ENCODE results near the gene DCUN1D1. TPM values are rescaled to one million over a fixed set of nuclear protein-coding genes. Genes with fewer than 3 reads are reported as not detected.
"Not testable (repeated sequence)": the region's sequence is repeated elsewhere in the genome, so short reads cannot be mapped to it uniquely, and the experiment has no call there.

DCUN1D1 gene
- polyA plus RNA-seq (2013, experiment 1 of 2; ENCODE audit: insufficient read length): 23.6 TPM
- 28.1 TPM for polyA plus RNA-seq (2013, experiment 2 of 2; ENCODE audit: insufficient read length)

DNA sequence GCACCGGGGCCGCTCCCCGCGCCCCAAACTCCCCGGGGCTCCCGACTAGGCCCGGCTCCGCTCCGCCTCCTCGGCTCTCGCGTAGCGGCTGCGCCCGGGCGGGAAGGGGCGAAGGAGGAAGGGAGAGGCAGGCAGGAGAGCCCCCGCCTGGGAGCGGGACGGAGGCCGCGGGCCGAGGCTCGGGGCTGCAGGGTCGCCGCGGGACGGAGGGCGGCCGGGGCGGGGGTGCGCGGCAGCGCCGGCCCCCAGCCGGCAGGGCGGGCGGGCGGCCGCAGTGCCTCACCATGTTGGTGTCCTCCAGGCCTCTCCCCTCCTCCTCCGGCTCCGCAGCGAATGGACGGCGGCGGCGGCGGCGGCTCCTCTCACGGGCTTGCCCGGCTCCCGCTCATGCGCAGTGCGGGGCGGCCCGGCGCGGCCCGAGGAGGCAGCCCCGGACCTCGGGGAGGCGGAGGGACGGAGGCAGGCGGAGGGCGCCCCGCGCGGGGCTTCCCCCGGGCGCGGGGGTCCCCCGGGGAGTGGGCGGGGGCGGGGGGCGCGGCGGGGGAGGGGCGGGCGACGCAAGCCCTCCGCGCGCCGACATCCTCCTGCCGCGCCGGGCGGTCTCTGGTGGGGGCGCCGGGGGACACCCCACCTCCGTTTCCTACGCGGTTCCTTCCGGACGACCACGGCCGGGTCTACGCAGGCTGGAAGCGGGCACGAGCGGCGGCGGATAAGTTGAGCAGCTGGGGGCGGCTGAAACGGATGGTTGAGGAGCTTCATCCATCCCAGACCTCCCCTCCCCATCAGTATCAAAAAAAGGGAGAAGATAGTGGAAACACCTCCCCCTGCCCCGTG lies at the start of gene DCUN1D1:
DCUN1D1 (minus strand) TSS at position 335 of the 834 bp plus-strand sequence; CDS start at position 286, 49 bp downstream.
- DNase-seq: peak; percentile 91

DNA sequence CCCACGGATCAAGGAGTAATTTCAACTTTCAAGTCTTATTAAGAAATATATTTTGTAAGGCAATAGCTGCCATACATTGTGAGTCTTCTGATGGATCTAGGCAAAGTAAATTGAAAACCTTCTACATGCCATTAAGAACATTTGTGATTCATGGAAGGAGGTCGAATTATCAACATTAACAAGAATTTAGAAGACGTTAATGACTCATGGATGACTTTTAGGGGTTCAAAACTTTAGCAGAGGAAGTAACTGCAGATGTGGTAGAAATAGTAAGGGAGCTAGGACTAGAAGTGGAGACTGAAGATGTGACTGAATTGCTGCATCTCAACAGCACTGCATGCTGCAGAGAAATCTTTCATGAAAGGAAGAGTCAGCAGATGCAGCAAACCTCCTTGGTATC lies 48.1 kb upstream of the DCUN1D1 start:
- no peak for DNase-seq

DNA sequence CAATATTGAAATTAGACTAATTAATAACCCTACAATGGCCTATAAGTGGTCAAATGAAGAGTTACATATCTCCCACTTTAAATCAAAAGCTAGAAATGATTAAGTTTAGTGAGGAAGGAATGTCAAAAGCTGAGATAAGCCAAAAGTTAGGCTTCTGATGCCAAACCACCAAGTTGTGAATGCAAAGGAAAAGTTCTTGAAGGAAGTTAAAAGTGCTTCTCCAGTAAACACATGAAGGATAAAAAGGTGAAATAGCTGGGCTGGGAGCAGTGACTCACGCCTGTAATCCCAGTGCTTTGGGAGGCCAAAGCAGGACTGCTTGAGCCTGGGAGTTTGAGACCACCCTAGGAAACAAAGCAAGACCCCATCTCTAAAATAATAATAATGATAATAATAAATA lies 46.9 kb upstream of the DCUN1D1 start:
- no peak for DNase-seq

DNA sequence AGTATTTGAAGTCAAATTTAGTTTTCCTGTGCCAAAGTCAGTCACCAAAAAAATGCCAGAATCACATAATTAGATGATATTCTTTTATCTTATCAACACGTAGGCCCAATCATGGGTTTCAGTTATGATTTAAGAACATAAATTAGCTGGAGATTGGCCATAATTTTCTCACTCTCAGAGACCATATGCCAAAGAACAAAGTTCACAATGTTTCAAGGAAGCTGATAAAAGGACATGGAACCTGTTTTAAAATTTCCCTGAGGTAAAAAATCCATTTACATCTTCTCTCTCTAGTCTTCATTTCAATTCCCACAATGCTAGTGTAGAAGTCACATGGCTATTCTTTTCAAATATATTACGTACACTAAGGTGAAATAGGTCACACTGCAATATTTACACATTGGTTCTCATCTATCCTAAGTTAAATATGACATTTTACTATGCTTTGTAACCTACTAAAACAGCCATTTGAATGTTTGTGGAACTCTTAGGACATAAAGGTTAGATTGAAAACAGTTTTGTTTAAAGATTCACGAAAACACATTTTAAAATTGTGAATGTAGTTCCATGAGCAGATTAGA lies 42.7 kb upstream of the DCUN1D1 start:
- DNase-seq: no peak

DNA sequence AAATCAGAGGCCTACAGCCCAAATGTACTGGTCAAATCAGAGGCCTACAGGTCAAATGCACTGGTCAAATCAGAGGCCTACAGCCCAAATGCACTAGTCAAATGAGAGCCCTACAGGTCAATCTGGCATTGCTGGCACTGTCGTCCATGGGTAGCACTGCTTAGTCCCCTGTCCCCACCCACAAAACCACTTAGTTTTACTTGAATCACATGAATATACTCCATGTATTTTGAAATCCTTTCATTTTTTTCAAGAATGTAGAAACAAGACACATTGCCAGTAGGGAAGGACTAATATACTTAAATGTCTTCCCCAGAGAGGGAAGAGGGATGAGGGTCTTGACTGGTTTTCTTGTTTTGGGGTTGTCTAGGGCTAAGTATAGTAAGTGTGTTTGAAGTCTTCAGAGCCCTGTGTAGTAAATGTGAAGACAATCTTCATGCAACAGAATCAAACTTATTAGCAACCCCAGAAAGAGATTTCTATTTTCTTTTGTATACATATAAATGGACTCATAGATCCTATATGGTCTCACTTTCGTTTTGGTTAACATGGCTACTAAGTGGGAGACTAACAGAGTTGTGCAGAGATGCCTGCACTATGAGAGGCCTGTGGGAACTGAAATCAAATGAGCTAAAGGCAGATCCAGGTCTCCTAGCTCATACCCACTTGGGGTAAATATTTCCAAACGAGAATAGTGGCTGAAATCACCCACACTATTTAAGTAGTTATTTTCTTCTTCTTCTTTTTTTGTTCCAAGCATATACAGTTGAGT lies 38.3 kb upstream of the DCUN1D1 start:
- no peak for DNase-seq

DNA sequence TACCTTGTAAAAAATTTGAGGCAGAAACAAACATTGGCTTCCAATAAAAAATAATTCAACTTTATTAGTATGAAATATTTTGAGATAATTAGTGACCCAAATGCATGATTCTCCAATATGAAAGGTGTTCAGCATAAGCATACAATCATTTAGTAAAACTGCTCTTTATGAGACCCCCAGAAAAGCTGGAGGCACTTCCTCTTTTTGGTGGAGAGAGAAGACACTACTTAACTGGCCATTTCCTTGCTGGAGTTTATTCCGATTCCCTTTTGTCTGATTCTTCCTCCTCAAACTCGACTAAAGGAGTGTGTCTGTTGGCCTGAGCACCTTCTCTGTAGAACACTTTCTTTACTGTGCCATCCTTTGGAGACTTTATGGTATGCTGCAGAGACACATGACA lies 34.8 kb upstream of the DCUN1D1 start:
- no peak for DNase-seq

DNA sequence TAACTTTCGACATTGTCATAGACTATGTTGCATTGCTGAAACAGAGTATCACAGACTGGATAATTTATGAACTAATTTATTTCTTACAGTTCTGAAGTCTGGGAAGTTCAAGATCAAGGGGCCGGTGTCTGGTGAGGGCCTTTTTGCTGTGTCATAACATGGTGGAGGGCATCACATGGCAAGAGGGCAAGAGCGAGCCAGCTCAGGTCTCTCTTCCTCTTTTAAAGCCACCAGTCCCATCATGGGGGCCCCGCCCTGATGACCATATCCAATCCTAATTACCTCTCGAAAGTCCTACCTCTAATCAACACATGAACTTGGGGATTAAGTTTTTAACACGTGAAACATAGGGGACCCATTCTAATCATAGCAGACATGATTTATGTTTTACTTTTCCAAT lies 33.5 kb upstream of the DCUN1D1 start:
- no peak for DNase-seq

DNA sequence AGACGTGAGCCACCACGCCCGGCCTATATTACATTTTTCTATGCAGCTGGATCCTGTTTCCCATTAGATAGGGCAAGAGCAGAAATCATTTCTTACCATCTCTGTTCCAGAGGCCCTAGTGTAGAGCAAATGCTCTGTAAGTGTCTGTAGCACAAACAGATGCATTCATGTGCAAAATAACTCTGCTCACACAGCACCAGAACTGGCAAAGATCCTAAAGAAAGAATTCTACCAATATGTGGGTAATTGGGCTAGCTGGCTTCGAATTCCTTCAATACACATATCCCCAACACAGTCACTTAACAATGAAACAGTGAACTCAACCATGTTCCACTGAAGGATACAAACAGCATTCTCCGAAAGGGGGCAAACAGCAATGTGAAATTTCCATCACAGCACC lies 32.7 kb upstream of the DCUN1D1 start:
- no peak for DNase-seq

DNA sequence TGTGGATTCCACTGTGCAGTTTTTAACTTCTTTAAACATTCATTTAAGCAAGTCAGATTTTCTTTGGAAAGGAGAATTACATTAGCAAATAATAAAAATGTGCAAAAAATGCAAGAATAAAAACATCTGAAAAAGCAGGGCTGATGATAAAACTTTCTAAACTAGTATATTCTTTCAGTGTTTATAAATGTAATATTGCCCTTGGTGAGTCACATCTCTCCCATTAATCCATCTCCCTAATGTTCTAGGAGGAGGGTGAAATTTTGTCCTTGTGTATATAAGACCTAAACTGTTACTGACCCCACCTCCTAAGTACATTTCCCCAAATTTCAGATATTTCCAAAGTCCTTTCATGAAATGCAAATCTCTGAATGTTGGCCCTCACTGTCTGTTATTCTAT lies 28.5 kb upstream of the DCUN1D1 start:
- DNase-seq: no peak

DNA sequence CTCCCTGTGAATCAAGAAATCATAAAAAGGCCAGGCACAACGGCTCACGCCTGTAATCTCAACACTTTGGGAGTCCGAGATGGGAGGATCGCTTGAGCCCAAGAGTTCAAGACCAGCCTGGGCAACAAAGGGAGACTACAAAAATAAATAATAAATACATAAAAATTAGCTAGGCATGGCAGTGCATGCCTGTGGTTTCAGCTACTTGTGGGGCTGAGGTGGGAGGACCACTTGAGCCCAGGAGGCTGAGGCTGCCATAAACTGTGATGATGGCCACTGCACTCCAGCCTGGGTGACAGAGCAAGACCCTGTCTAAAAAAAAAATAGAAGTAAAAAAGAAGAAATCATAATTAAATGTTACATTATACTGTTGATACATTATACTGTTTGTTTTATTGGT lies 28.0 kb upstream of the DCUN1D1 start:
- peak; percentile 15 for DNase-seq

DNA sequence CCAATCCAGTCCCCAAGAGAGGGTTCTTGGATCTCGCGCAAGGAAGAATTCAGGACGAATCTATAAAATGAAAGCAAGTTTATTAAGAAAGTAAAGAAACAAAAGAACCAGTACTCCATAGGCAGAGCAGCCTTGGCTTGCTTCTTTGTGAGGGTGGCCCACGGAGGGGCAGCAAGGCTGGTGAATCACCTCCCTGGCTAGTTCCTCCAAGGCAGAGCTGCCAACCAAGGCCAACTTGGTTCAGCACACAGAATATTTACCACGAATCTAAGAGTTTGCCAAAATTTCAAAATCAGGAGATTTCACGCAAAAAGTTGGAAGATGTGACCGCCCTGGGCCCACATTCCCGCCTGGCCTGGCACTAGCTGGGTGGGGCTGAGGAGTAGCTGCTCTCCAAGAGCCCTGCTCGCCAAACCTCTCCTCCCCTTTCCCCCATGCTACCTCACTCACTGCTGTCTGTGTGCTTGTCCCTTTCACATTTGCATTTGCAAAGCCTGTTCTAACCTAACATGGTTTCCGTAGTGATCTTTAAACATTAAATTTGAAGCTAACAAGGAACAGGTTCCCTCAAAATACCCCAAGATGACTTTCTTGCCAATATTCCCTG lies 26.2 kb upstream of the DCUN1D1 start:
- no peak for DNase-seq

DNA sequence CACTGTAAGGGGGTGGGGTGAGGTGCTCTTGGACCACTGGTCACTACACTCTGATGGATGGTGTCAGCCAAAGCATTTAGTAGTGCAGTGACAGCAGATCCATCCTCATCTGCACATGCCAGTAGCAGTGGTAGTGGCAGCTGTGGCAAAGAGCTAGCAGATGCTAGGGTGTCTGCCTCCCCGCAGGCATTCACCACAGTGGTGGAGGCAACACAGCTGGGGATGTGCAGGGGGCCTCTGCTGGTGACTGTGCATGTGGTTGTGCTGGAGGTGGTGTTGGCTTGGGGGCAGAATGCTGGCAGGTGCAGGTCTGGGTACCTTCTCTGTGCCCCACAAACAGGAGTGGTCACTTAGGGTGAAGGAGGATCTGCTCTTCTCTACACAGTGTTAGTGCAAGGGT lies 19.4 kb upstream of the DCUN1D1 start:
- no peak for DNase-seq

DNA sequence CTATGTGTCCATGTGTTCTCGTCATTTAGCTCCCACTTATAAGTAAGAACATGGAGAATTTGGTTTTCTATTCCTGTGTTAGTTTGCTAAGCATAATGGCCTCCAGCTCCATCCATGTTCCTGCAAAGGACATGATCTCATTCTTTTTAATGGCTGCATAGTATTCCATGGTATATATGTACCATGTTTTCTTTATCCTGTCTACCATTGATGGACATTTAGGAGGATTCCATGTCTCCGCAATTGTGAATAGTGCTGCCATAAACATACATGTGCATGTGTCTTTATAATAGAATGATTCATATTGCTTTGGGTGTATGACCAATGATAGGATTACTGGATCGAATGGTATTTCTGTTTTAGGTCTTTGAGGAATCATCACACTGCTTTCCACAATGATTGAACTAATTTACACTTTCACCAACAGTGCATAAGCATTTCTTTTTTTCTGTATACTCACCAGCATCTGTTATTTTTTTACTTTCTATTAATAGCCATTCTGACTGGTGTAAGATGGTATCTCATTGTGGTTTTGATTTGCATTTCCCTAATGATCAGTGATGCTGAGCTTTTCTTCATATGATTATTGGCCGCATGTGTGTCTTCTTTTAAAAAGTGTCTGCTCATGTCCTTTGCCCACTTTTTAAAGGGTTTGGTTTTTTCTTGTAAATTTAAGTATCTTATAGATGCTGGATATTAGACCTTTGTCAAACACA lies 13.3 kb upstream of the DCUN1D1 start:
- not testable (repeated sequence) for DNase-seq

DNA sequence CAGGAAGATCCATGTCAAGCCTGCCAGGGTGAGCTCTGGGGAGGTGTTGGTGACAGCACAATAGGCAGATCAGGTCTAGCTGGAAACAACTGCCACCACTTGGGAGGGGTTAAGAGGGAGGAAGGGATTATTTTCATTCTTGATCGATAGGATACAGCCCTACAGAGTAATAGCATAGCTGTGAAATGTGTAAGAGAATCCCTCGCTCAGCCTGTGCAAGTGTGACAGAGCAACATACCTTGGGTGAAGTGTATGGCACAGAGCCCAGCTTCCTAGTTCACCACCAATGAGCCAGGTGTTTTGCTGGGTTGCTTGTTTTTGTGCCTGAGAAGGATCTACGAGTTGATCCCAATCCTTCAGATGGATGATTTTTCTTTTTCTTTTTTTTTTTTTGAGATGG lies 9.2 kb upstream of the DCUN1D1 start:
- no peak for DNase-seq

DNA sequence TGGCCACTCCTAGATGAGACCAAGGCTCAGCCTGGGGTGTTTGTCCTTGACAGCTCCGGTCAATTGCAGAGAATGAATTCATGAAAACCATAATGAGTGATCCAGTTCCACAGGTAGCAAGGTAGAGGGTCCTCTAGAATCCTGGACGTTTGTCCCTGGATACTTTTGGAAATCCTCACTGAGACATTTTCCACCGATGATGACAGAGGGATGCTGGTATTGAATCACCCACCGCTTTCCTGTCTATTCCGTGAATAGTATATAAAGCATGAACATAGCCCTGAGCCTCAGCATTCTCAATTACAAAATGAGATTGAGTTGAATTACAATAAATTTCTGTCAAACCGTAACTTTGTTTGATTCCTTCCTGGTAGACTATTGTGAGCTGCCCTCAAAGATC lies 5.7 kb upstream of the DCUN1D1 start:
- DNase-seq: no peak

DNA sequence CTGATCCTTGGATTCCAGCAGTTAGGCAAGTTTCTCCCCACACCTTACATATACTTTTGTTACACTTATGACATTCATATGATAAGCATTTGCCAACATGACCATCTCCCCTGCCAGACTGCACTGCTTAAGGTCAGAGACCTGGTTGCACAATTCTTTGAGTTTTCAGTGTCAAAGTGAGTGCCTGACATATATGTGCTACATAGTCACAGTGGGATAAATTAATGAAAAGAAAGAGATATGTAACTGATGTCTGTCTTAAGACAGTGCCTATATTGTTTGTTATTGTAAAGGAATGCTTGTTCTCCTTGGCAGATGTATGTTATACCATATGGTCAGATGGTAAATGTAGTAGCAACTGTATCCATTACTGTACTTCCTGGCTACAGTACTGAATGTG lies 3.5 kb upstream of the DCUN1D1 start:
- no peak for DNase-seq

DNA sequence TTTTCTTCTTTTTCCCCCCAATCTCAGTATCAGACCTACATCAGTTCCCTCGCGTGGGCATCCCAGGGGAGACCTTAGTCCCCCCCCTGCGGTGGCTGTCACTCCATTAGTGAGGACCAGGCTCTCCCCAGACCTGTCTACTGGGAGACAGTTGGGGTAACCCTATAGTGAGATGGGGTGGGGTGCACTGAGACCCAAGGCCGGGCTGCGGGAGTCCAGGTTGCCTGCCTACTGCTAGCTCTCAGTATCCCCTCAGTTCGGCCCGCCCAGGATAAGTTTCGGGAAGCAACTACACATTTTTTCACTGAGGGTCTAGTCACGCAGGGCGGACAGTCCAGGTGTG lies 671 bp upstream of the DCUN1D1 start:
- DNase-seq: no peak

DNA sequence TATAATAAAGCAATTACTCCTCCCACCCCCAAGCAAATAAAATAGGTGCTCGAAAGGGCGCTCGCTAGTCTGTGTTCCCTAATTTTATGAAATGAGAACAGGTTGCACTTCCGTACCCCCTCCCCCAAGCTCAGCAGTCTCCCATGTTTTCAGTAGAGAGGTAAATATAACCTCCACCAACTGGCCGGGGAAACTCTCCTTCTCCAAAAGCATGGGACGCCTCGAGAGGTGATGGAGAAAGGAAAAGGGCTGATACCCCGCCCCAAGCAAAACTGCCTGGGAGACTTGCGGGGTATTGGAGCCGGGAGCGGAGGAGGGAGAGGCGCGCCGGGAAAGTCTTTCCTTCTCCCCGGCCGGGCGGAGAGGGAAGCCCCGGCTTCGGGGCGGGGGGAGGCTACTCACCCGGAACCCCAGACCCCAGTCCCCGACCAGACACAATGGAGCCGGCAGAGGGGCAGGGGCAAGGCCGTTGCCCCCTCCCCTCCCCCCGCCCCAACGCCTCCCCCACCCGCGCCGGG lies 605 bp downstream of the DCUN1D1 start:
- peak; percentile 20 for DNase-seq

DNA sequence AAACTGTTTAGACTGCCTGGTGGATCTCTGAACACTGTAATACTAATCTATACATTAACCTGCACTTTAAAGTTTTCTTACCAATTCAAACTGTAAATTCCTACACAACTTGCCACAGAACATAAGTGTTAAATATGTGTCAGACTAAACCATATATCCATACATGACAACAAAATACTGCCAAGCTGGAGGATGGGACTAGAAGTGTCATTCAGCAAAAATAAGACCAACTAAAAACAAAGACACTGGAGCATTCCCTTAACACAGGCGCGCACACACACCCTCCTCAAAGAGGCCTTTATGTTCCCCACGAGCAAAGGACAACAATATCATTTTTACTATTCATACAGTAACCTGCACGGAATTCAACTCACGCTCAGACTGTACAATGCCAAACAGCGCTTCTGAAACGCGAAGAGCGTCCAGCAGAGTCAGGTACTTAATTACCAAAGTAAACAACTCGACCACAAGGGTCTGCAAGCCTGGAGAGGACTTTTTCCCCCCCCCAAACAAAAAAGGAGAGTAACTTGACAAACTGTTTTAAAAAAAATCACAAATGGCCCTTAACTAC lies 1.1 kb downstream of the DCUN1D1 start:
- DNase-seq: no peak

DNA sequence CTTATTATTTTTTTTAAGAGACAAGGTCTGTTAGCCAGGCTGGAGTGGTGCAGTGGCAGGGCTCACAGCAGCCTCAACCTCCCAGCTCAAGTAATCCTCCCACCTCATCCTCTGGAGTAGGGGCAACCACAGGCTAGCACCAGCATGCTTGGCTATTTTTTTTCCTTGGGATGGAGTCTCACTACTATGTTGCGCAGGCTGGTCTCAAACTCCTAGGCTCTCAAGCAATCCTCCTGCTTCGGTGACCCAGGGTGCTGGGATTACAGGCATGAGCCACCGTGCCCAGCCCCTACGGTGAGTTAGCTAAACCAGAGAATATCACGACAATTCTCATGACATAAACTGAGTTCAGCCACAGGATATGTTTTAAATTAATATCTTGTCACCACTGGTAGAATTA lies 2.0 kb downstream of the DCUN1D1 start:
- no peak for DNase-seq

DNA sequence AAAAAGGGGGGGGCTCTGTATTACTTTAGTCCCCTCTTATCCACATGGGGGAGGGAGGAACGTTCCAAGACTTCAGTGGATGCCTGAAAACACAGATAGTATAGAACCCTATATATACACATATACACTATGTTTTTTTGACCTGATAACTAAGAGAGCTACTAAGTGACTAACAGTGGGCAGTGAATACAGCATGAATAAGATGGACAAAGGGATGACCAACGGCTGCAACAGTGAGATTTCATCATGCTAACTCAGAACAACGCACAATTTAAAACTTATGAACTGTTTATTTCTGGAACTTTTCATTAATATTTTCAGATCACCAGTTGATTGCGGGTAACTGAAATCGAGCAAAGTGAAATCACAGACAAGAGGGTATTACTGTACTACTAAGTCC lies 7.3 kb downstream of the DCUN1D1 start:
- no peak for DNase-seq

DNA sequence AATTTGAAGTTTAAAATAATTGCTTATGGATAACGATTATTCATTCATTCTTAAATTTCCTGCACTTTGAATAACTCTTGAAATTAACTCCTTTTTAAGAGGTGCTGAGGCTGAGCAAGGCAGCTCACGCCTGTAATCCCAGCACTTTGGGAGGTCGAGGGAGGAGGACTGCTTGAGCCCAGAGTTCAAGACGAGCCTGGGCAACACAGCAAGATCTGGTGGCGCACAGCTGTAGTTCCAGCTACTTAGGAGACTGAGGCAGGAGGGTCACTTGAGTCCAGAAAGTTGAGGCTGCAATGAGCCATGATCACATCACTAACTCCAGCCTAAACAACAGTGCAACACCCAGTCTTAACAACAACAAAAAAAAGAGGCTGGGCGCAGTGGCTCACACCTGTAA lies 8.0 kb downstream of the DCUN1D1 start:
- DNase-seq: no peak
